Stimulated activated CD4-positive, alpha-beta T cell treated with anti-CD3 and anti-CD28 coated beads, Interleukin-2, amount 100 ng/mL, for 24 hours (primary cell): ENCODE results near the gene HERPUD1.
A peak's percentile ranks its signal among the peaks of the same experiment; 100 is the strongest.
"Not testable (repeated sequence)": the region's sequence is repeated elsewhere in the genome, so short reads cannot be mapped to it uniquely, and the experiment has no call there.

Experiments used
- DNase-seq, 2 donors: peaks; one replicate each; pipeline ENCODE4 v3.0.0-alpha.2; 2020

HERPUD1 gene

GRCh38 chr16:56983211-56983751, 51.3 kb downstream of the HERPUD1 start:
- no peak for DNase-seq

- DNase-seq: no peak
Observed at GRCh38 chr16:56984639-56985038, 52.7 kb downstream of the HERPUD1 start.

- DNase-seq: peak in 1 of 2 donors; percentile 40
Observed at GRCh38 chr16:56985288-56985961, 53.5 kb downstream of the HERPUD1 start.

- no peak for DNase-seq
Observed at GRCh38 chr16:56985962-56986360, 54.0 kb downstream of the HERPUD1 start.

GRCh38 chr16:56986361-56986760, 54.4 kb downstream of the HERPUD1 start:
- DNase-seq: no peak

GRCh38 chr16:56986908-56987307, 55.0 kb downstream of the HERPUD1 start:
- DNase-seq: not testable (repeated sequence)

GRCh38 chr16:56987692-56988091, 55.8 kb downstream of the HERPUD1 start:
- no peak for DNase-seq

GRCh38 chr16:56988161-56988947, 56.4 kb downstream of the HERPUD1 start:
- DNase-seq: no peak

GRCh38 chr16:56988948-56989945, 57.3 kb downstream of the HERPUD1 start, which contains the start of gene NLRC5:
Gene NLRC5 (plus strand): TSS chr16:56989557. CDS start chr16:57020713, 31,156 bp downstream.
- peak; percentile 92 to 94 for DNase-seq

- DNase-seq: no peak
Observed at GRCh38 chr16:56989988-56990387, 58.0 kb downstream of the HERPUD1 start.

GRCh38 chr16:56990407-56991286, 58.7 kb downstream of the HERPUD1 start:
- DNase-seq: peak in 1 of 2 donors; percentile 49

GRCh38 chr16:56992431-56992830, 60.5 kb downstream of the HERPUD1 start:
- DNase-seq: not testable (repeated sequence)

- no peak for DNase-seq
Observed at GRCh38 chr16:56993204-56993603, 61.3 kb downstream of the HERPUD1 start.

- DNase-seq: no peak
Observed at GRCh38 chr16:56994311-56994710, 62.4 kb downstream of the HERPUD1 start.
